Measurements from ENCODE around the gene COL5A1.
"Not testable (repeated sequence)": the region's sequence is repeated elsewhere in the genome, so short reads cannot be mapped to it uniquely, and the experiment has no call there.

Gene COL5A1

GRCh38 chr9:134712243-134712642 is 70.6 kb downstream of the COL5A1 start:
- no peak for DNase-seq

DNA sequence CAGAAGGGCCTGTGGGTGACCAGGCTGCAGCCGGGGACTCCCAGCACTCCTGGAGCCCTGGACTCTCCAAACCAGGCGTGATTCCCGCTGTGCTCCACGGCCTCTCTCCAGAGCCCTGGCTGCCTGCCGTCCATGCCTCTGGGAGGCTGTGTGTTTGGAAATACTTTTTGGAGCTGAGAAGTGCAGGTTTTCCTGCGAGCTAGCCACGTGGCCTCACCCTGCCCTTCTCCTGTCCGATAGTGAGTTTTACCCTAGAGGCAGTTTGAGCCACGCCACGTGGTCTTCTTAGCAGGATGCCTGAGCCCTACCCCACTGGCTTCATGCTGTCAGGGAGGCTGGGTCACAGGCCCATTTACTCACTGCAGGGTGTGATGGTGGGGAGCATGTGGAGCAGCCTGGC is 71.3 kb downstream of the COL5A1 start:
- DNase-seq = no peak

- not testable (repeated sequence) for DNase-seq
Observed at GRCh38 chr9:134715536-134715935, 73.9 kb downstream of the COL5A1 start.

- no peak for DNase-seq
Observed at GRCh38 chr9:134716067-134716466, 74.5 kb downstream of the COL5A1 start.

- no peak for DNase-seq
Observed at GRCh38 chr9:134717056-134717455, 75.5 kb downstream of the COL5A1 start.

GRCh38 chr9:134717924-134718645 is 76.5 kb downstream of the COL5A1 start:
- DNase-seq = no peak

DNA sequence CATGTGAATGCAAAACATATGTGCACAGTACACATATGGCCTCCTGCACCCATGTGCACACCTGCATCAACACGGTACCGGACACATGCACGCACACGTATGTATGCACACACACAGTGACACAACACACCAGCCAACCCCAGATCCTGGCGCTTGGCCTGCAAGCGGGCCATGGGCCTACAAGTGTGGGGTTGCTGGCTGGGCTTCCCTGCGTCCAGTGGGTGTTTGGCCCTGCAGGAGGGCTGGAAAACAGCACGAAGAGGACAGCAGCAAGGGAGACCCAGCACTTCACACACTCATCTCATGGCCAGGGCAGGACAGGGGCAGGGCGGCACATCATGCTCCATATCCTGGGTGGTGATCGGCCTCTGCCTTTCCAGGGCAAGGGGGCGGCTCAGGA is 77.7 kb downstream of the COL5A1 start:
- no peak for DNase-seq

GRCh38 chr9:134720136-134720753 is 78.6 kb downstream of the COL5A1 start:
- no peak for DNase-seq

DNA sequence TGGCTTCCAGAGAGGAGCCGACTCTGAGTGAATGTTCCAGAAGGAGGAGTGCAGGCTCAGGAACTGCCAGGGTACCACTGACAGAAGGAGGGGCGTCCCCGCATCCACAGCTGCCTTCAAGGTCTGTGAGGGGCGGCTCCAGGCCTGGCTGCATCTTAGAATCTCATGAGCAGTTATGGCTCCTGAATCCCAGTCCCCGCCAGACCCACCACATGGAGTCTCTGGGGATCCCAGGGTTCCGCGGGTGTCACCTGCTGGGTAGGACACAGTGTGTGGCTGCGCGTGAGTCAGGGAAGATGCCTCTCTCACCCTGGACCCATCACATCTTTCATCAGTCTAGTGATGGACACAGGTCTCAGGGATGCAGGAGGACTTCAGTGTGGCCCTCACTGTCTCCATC is 79.2 kb downstream of the COL5A1 start:
- DNase-seq = no peak

DNA sequence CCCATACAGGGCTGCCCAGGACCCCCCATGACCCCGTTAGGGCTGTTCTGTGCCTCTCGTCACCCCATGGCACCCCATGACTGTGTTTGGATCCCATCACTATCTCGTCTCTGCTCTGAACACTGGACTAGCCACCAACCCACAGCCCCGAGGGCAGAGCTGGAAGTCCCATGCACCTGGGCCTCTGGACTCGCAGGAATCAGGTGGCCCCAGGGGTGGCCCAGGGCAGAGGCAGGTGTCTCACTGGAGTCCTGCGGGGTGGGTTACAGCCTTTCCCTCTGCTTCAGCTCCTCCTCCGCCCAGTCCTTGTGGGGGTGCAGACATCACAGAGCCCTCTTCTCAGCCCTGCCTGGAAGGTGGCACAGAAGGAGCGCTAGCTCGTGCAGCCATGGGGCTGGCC is 79.7 kb downstream of the COL5A1 start:
- no peak for DNase-seq

DNA sequence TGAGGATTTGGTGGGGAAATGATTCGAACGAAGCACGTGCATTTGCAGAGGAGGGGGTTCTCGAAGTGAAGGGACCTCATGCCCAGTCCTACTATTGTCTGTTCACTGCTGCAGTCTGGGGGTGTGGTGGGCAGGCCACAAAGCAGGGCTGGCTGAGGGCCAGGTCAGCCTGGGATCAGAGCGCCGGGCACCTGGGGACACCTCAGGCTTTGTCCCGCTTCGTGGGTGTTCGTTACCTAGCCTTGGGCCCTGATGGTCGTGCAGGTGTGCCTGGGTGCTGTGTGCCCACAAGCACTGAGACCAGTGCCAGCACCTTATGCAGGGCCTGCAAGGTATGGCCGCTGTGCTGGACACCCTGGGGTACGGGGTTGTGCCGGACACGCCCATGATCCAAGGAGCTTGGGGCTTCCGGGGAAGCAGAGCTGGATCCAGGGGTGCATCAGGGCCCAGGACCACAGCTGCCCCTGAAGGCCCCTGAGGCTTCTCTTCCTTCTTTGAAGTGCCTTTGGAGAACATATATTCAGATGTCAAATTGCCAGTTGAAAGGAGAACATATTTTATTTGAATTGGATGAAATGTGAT is 80.6 kb downstream of the COL5A1 start:
- no peak for DNase-seq

- DNase-seq = no peak
Observed at GRCh38 chr9:134723037-134723436, 81.4 kb downstream of the COL5A1 start.

DNA sequence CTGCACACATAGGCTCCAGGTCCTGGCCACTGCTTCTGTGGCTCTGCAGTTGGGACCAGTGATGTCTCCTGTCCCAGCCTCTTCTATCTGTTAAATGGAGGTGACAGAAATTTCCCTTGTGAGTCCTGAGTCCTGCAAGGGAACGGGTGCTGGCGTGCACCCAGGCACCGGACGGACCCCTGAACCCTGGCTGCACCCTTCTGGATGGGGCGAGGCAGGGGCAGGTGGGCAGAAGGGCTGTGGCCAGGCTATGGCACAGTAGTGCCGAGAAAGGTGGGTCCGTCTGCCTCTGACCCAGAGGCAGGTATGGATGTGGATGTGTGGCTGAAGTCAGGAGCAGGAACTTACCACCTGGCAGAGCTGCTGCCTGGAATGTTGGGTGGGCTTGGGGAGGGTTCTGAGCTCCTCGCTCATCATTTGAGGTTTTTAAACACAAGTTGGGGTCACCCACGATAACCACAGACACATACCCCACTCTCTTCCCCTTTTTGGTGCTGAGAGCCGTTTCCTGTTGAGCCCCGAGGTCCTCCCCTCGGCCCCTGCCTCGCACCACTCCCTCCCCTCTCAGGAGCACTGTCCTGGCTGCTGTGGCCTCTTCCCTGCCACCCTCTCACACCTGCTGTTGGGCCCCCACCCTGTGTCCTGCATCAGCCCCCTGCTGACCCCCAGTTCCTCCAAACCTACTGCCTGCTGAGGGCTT is 82.0 kb downstream of the COL5A1 start:
- no peak for DNase-seq

DNA sequence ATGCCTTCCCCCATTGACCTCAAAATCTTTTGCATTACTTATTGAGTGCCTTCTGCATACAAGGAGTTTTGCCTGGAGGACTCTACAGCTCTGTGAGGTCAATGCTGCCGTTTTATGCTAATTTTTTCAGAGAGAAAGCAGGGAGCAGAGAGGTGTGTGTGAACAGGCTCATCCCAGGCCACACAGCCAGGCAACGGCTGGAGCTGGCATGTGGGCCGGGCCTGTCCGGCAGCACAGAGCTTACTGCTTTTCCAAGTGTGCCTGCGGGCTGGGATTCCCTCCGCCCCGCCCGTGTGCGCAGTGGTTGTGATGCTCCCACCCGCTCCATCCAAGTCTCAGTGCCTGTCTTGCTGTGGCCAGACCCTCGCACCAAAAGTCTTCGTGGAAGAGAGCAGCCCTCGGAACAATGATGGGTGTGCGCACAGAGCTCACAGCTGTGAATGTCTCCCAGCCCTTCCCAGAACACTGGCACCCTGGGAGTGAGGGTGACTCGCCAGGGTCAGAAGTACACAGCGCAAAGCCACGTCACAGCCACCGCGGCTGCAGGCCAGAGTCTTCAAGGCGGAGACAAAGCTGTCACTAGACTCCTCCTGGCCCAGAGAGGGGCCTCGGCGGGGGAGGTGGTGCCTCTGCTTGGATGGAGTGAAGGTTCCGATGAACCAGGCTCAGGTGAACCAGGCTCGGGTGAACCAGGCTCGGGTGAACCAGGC is 82.8 kb downstream of the COL5A1 start:
- no peak for DNase-seq

DNA sequence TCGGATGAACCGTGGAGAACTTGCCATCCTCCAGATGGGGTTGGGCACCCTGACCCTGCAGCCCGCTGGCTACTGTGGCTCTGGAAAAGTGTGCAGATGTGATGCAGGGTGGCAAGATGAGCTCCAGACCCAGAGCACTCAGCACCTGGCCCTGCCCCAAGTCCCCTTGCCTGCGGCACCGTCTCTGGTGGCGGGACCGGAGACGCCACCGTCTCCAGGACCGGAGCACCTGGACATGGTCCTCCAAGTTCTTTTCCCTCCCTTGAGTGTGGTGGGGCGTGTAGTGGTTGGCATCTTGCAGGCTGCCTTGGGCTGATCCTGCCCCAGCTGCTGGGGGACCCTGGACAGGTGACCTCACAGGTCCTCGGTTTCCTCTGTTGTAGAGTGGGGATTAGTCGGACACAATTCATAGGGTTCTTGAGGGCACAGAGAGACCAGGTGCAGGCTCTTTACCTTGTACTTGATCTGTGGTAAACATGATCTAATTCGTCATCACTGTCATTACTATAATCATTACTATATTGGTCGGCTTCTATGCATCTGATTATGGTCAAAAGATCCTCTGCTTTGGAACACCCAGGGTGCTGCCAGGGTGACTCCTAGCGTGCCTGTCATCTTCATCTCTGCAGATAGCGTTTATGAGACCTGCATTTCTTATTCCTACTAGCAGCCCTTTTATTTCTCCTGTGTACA is 83.5 kb downstream of the COL5A1 start:
- no peak for DNase-seq

GRCh38 chr9:134725605-134725940 is 84.0 kb downstream of the COL5A1 start:
- no peak for DNase-seq

DNA sequence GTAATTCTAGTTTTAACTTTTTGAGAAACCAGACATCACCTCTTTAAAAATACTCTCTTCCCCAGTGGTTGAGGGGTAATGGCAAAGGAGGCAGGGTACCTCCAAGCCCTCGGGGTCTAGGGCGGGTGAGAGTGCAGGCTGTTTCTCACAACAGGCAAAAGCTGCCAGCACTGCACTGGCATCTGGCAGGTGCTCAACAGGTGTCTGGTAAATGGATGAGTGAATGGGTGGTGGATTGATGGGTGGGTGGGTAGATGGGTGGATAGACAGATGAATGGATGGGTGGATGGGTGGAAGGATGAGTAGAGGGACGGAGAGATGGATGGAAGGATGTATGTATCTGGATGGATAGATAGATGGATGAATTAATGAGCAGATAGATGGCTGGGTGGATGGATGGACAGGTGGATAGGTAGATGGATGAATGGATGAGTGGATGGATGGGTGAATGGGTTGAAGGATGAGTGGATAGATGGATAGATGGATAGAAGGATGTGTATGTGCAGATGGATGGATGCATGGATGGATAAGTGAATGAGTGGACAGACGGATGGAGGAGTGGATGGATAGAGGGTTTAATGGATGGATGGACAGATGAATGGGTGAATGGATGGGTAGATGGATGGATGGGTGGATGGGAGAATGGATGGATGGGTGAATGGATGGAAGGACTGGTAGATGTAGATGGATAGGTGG is 84.6 kb downstream of the COL5A1 start:
- no peak for DNase-seq

GRCh38 chr9:134726722-134727034 is 85.1 kb downstream of the COL5A1 start:
- DNase-seq = no peak

DNA sequence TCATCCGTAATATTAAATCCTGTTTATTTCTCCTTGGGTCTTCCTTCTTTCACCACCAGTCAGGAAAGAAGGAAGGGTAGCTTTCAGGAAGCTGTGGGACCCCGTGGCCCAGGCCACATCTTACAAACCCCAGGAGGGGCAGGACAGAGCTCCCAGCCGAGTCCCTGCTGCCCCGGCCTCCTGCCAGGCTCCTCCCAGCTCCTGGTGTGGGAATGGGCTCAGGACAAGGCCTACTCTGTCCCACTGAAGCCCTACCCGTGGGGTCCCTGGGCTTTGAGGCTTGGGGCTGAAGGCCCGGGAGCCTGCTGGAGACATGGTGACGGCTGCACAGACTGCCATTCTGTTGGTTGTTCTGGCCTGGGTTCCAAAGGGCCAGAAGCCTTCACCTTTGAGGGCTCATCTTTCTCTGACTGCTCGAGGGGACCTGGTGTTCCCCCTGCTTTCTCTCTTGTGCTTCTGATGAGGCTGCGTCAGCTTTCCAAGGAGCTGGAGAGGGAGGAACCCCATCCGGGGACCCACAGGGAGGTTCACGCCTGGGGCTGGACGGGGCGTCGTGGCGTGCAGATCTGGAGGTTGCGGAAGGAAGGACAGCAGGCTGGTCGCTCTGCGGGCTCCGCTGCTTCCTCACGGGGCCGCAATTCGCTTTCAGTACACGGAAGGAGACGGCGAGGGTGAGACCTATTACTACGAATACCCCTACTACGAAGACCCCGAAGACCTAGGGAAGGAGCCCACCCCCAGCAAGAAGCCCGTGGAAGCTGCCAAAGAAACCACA is 86.6 kb downstream of the COL5A1 start:
- no peak for DNase-seq

DNA sequence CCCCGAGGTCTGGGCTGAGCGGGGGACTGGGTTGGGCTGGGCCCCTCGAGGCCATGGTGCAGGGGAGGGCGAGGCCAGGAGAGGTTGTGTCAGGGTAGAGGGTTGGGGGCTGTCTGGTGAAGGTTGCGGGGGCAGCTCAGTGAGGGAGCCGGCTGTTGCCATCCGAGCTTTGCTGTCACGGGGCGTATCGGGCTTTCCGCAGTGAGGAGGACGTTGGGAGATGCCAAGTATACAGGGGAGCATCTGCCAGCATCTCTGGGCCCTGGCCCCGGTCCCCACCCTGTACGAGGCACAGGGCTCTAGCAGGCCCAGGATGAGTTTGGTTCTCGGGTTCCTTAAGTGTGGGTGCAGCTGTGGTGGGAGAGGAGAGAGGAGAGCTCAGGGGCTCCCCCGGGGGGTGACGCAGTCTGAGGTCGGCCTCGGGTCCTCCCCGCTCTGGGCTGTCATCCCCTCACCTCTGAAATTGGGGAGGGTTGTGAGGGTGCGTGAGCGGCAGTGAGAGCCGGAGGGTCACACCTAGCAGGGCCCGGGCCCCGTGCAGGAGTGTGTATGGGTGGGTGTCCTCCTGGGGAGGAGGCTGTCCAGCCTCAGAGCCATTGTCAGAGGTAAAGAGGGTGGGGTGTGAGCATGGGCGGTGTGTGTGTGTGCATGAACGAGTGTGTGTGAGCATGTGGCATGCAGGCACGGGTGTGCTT is 87.3 kb downstream of the COL5A1 start:
- DNase-seq = no peak
